IMR-90 (cell line): ENCODE measurements around the gene PRKRA. TPM values are rescaled to one million over a fixed set of nuclear protein-coding genes. Genes with fewer than 3 reads are reported as not detected.

Experiments used
- ATAC-seq: fragments of 200-7000 bp; cut with Tn5 transposase; 2 replicates; pipeline ENCODE4 v1.9.1; 2020; ENCODE audit warnings: low read depth, mild to moderate bottlenecking, moderate library complexity
- BruUV-seq: library from RNA; stranded (reverse); fragments of 400-500 nt; replicated peaks from 2 replicates; lab custom pipeline; 2021; lab: Mats Ljungman, UMichigan
- CTCF ChIA-PET: fragments of 300-600 bp; formaldehyde crosslinking; extraction: SDS; loops from one replicate; lab custom pipeline; 2021; ENCODE audit warnings: antibody characterized with exemption; lab: Yijun Ruan, JAX
- POLR2A ChIA-PET: fragments of 300-600 bp; sonication (Branson Sonifier 250); formaldehyde crosslinking; loops from one replicate; lab custom pipeline; 2022; ENCODE audit warnings: antibody characterized with exemption; ENCODE audit not compliant: unreplicated experiment; lab: Charles Lee
- DNase-seq: peaks from one replicate; pipeline ENCODE4 v3.0.0; 2013
- H2AFZ ChIP-seq: replicated peaks from 2 replicates; pipeline ENCODE3; 2013; ENCODE audit warnings: low read length, mild to moderate bottlenecking; ENCODE audit not compliant: poor library complexity
- H2AK5ac ChIP-seq: 2 replicates; pipeline ENCODE4 v1.6.1; 2013; ENCODE audit warnings: low read depth, low read length, inconsistent platforms
- H2AK9ac ChIP-seq: replicated peaks from 2 replicates; pipeline ENCODE3; 2013; ENCODE audit warnings: mild to moderate bottlenecking, low read depth, low read length, moderate library complexity; ENCODE audit not compliant: poor library complexity
- H2BK120ac ChIP-seq: 2 replicates; pipeline ENCODE4 v1.6.1; 2013; ENCODE audit warnings: low read depth, low read length, inconsistent platforms
- H2BK15ac ChIP-seq: 3 replicates; pipeline ENCODE4 v1.6.1; 2013; ENCODE audit warnings: low read depth, low read length, inconsistent platforms
- H2BK20ac ChIP-seq: 2 replicates; pipeline ENCODE4 v1.6.1; 2013; ENCODE audit warnings: low read depth, mild to moderate bottlenecking, inconsistent platforms, low read length, moderate library complexity
- H2BK5ac ChIP-seq: 2 replicates; pipeline ENCODE4 v1.6.1; 2013; ENCODE audit warnings: mild to moderate bottlenecking, low read depth, low read length, inconsistent platforms; ENCODE audit not compliant: poor library complexity, severe bottlenecking
- H3K14ac ChIP-seq: replicated peaks from 2 replicates; pipeline ENCODE4 v1.6.1; 2013; ENCODE audit warnings: low read depth, low read length, inconsistent platforms
- H3K18ac ChIP-seq: 2 replicates; pipeline ENCODE4 v1.6.1; 2013; ENCODE audit warnings: low read depth, low read length, control low read depth
- H3K23ac ChIP-seq: 2 replicates; pipeline ENCODE4 v1.6.1; 2013; ENCODE audit warnings: low read depth, low read length, inconsistent platforms
- H3K27ac ChIP-seq: 2 replicates; pipeline ENCODE4 v1.5.1; 2013; ENCODE audit warnings: mild to moderate bottlenecking, control low read depth, low read length; ENCODE audit not compliant: insufficient read depth
- H3K27me3 ChIP-seq: 2 replicates; pipeline ENCODE4 v1.6.1; 2013; ENCODE audit warnings: low read length; ENCODE audit not compliant: control insufficient read depth, insufficient read depth
- H3K36me3 ChIP-seq: 2 replicates; pipeline ENCODE4 v1.6.1; 2013; ENCODE audit warnings: low read length, mixed read lengths; ENCODE audit not compliant: control insufficient read depth, insufficient read depth
- H3K4ac ChIP-seq: 2 replicates; pipeline ENCODE4 v1.6.1; 2013; ENCODE audit warnings: low read depth, low read length, inconsistent platforms
- H3K4me1 ChIP-seq: 2 replicates; pipeline ENCODE4 v1.6.1; 2013; ENCODE audit warnings: low read length, mixed read lengths; ENCODE audit not compliant: control insufficient read depth, insufficient read depth
- H3K4me2 ChIP-seq: 2 replicates; pipeline ENCODE4 v1.6.1; 2013; ENCODE audit warnings: low read depth, mild to moderate bottlenecking, control low read depth, low read length, moderate library complexity
- H3K4me3 ChIP-seq: 2 replicates; pipeline ENCODE4 v1.5.1; 2013; ENCODE audit warnings: low read depth, mild to moderate bottlenecking, control low read depth, low read length, moderate library complexity; ENCODE audit not compliant: insufficient read depth
- H3K56ac ChIP-seq: 2 replicates; pipeline ENCODE4 v1.6.1; 2013; ENCODE audit warnings: low read length, inconsistent platforms; ENCODE audit not compliant: insufficient read depth; ENCODE audit errors: extremely low read depth
- H3K79me1 ChIP-seq, 2 experiments: 2 replicates each; pipeline ENCODE4 v1.6.1; 2013; ENCODE audit warnings: low read length in 2 of 2, inconsistent platforms in 1 of 2, low read depth in 1 of 2
- H3K9ac ChIP-seq: 2 replicates; pipeline ENCODE4 v1.6.1; 2013; ENCODE audit warnings: low read depth, low read length, control low read depth
- H3K9me1 ChIP-seq: 2 replicates; pipeline ENCODE4 v1.6.1; 2013; ENCODE audit warnings: low read length, inconsistent platforms; ENCODE audit not compliant: insufficient read depth
- H3K9me3 ChIP-seq: 2 replicates; pipeline ENCODE4 v1.6.1; 2013; ENCODE audit warnings: low read length; ENCODE audit not compliant: control insufficient read depth, insufficient read depth
- H4K20me1 ChIP-seq: 2 replicates; pipeline ENCODE4 v1.6.1; 2013; ENCODE audit warnings: low read length, inconsistent platforms; ENCODE audit not compliant: insufficient read depth
- H4K5ac ChIP-seq: 2 replicates; pipeline ENCODE4 v1.6.1; 2013; ENCODE audit warnings: mild to moderate bottlenecking, low read depth, low read length, control low read depth
- H4K8ac ChIP-seq, 2 experiments: 2 replicates each; pipeline ENCODE4 v1.6.1; 2013; ENCODE audit warnings: low read depth in 2 of 2, low read length in 2 of 2, control low read depth in 1 of 2, inconsistent platforms in 1 of 2
- H4K91ac ChIP-seq: 2 replicates; pipeline ENCODE4 v1.6.1; 2013; ENCODE audit warnings: low read depth, low read length, inconsistent platforms; ENCODE audit not compliant: insufficient read depth
- BHLHE40 ChIP-seq: fragments of 150-350 bp; IDR thresholded peaks from 2 replicates; pipeline ENCODE4 v1.6.1; 2016; ENCODE audit warnings: mild to moderate bottlenecking, low read depth, low read length
- CEBPB ChIP-seq: IDR thresholded peaks from 2 replicates; pipeline ENCODE4 v1.6.1; 2012; ENCODE audit warnings: low read depth, low read length, improper control_type of control experiment
- CHD1 ChIP-seq: IDR thresholded peaks from 2 replicates; pipeline ENCODE4 v1.6.1; 2012; ENCODE audit warnings: low read depth, low read length, improper control_type of control experiment
- ELK1 ChIP-seq: fragments of 150-350 bp; IDR thresholded peaks from 2 replicates; pipeline ENCODE4 v1.6.1; 2016; ENCODE audit warnings: low read depth, mild to moderate bottlenecking, low read length, moderate library complexity, borderline replicate concordance
- FOS ChIP-seq: fragments of 150-350 bp; IDR thresholded peaks from 2 replicates; pipeline ENCODE4 v1.6.1; 2016; ENCODE audit warnings: low read depth, low read length
- MAFK ChIP-seq: IDR thresholded peaks from 2 replicates; pipeline ENCODE4 v1.6.1; 2012; ENCODE audit warnings: low read depth, low read length, improper control_type of control experiment
- MAZ ChIP-seq: IDR thresholded peaks from 2 replicates; pipeline ENCODE4 v1.6.1; 2012; ENCODE audit warnings: low read depth, mild to moderate bottlenecking, low read length, improper control_type of control experiment, moderate library complexity, borderline replicate concordance
- MXI1 ChIP-seq: IDR thresholded peaks from 2 replicates; pipeline ENCODE4 v1.6.1; 2012; ENCODE audit warnings: low read depth, mild to moderate bottlenecking, low read length, moderate library complexity, borderline replicate concordance
- NFE2L2 ChIP-seq: fragments of 150-350 bp; IDR thresholded peaks from 2 replicates; pipeline ENCODE4 v1.6.1; 2016; ENCODE audit warnings: low read depth, mild to moderate bottlenecking, low read length
- POLR2A ChIP-seq: IDR thresholded peaks from 2 replicates; pipeline ENCODE4 v1.6.1; 2012; ENCODE audit warnings: mild to moderate bottlenecking, low read depth, low read length
- RAD21 ChIP-seq: IDR thresholded peaks from 2 replicates; pipeline ENCODE4 v1.6.1; 2012; ENCODE audit warnings: low read length, improper control_type of control experiment
- RFX5 ChIP-seq: IDR thresholded peaks from 2 replicates; pipeline ENCODE4 v1.8.0; 2012; ENCODE audit warnings: low read depth, mild to moderate bottlenecking, low read length, moderate library complexity
- WGBS, 2 experiments: methylation state at CpG; one replicate each; pipeline versions ENCODE4 v1.1.5 to v1.1.7; 2013; ENCODE audit warnings: missing lambda C conversion rate in 2 of 2; ENCODE audit not compliant: insufficient read length in 1 of 2; ENCODE audit errors: extremely low coverage in 2 of 2; 5-methylcytosine and 5-hydroxymethylcytosine counted together
- dilution Hi-C: fragments of 300-500 bp; cut with HindIII; formaldehyde crosslinking; loops from one replicate; pipeline ENCODE4 v1.14.3; 2018; ENCODE audit warnings: low sequenced_read_pairs; ENCODE audit not compliant: unreplicated experiment
- in situ Hi-C: fragments of 300-500 bp; cut with MboI; formaldehyde crosslinking; loops from 3 replicates; pipeline ENCODE4 v1.14.3; 2019; ENCODE audit warnings: low sequenced_read_pairs, inconsistent platforms, mixed read lengths
- intact Hi-C: fragments of 100-400 bp; cut with micrococcal nuclease; formaldehyde crosslinking; loops from 2 replicates; pipeline ENCODE4 v1.10.0; 2022
- polyA plus RNA-seq, 3 experiments: library from polyadenylated mRNA; depleted of rRNA; stranded (reverse); fragments of >200 nt; gene quantifications; 2 replicates each; pipeline ENCODE4 v1.2.3, GENCODE V29; 2012; ENCODE audit warnings: low replicate concordance in 1 of 3
- total RNA-seq: library from RNA; depleted of rRNA; stranded (reverse); fragments of >200 nt; gene quantifications from 2 replicates; pipeline ENCODE4 v1.2.3, GENCODE V29; 2012
- TF ChIP-seq, protein P1 (sequence below): conservative IDR thresholded peaks from 2 replicates; pipeline ENCODE4 v1.5.1; 2012; ENCODE audit warnings: mild to moderate bottlenecking, low read depth, low read length, improper control_type of control experiment

Gene PRKRA
- total and polyA plus RNA-seq, 2 of the 4 experiments (the other 2 are of a cell fraction) = 39.5 to 53.6 TPM

- Histone ChIP-seq H3K9me1 (peaks cover 4% of the 10 kb centered on the region; the same call in 1 of the 2 replicates), H4K91ac (no peak overlapping the region), H3K56ac (no peak overlapping the region), H3K36me3 (no peaks in the 10 kb centered on the region), H3K9me3 (no peaks in the 10 kb centered on the region), H2BK120ac (no peak overlapping the region), H3K4me3 (no peak overlapping the region), H3K4ac (no peak overlapping the region), H2BK5ac (no peak overlapping the region), H2BK15ac (no peak overlapping the region), H4K5ac (no peak overlapping the region), H3K18ac (no peak overlapping the region), H3K23ac (no peak overlapping the region), H3K4me1 (peaks cover 3% of the 10 kb centered on the region), H4K8ac (no peak overlapping the region), H3K27ac (no peak overlapping the region), H3K4me2 (no peak overlapping the region), H3K27me3 (no peaks in the 10 kb centered on the region), H2BK20ac (no peak overlapping the region), H4K20me1 (no peaks in the 10 kb centered on the region), H3K79me1 (no peaks in the 10 kb centered on the region), H3K9ac (no peak overlapping the region), H3K14ac (no peak overlapping the region), H2AFZ (no peak overlapping the region), H2AK5ac (no peak overlapping the region), H2AK9ac (no peak overlapping the region)
- ChIA-PET CTCF (interaction anchor here (1.1 to 2.1 kb wide), 2 partner anchors 23 to 260 kb away, joined by 3 to 9 read pairs; no protein-coding TSS in a partner anchor), POLR2A (no interaction called here)
- DNase-seq (peak; percentile 32), ATAC-seq (no peak)
- BruUV-seq = no TSS peak
- dilution Hi-C loops = no loop called here
- intact Hi-C loops = no loop called here
- TF ChIP-seq CHD1 (no peak), RFX5 (no peak), BHLHE40 (no peak), NFE2L2 (no peak), RAD21 (no peak), FOS (no peak), MAZ (no peak), CEBPB (no peak), ELK1 (no peak), MXI1 (no peak), POLR2A (no peak), MAFK (no peak)
- TF ChIP-seq, protein P1, sequence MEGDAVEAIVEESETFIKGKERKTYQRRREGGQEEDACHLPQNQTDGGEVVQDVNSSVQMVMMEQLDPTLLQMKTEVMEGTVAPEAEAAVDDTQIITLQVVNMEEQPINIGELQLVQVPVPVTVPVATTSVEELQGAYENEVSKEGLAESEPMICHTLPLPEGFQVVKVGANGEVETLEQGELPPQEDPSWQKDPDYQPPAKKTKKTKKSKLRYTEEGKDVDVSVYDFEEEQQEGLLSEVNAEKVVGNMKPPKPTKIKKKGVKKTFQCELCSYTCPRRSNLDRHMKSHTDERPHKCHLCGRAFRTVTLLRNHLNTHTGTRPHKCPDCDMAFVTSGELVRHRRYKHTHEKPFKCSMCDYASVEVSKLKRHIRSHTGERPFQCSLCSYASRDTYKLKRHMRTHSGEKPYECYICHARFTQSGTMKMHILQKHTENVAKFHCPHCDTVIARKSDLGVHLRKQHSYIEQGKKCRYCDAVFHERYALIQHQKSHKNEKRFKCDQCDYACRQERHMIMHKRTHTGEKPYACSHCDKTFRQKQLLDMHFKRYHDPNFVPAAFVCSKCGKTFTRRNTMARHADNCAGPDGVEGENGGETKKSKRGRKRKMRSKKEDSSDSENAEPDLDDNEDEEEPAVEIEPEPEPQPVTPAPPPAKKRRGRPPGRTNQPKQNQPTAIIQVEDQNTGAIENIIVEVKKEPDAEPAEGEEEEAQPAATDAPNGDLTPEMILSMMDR = no peak
- in situ Hi-C loops = no loop called here
- WGBS, 2 experiments = no CpG with 5 or more reads among the region's 4 CpGs
Observed at GRCh38 chr2:178391701-178392100, 59.3 kb downstream of the PRKRA start.
